ENCODE data around the gene RIMBP2.

The RIMBP2 gene

DNA sequence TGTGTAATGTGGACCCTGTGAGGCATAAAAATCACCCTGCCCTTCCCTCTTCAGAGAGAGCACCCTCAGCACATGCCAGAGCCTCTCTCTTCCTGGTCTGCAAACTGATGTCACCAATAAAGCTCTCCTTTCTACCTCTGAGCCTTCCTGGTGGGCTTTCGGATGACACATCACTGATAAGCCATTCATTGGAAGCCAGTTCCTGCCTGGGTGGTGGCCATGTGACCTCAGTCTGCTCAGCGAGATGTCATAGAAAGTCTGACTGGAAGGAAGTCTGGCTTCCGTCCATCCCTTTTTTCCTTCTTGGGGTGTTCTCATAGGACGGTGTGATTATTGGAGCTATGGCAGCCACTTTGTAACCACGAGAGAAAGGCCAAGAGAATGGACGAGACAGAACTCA, 282.7 kb downstream of the RIMBP2 start:
- DNase-seq, result no peak

DNA sequence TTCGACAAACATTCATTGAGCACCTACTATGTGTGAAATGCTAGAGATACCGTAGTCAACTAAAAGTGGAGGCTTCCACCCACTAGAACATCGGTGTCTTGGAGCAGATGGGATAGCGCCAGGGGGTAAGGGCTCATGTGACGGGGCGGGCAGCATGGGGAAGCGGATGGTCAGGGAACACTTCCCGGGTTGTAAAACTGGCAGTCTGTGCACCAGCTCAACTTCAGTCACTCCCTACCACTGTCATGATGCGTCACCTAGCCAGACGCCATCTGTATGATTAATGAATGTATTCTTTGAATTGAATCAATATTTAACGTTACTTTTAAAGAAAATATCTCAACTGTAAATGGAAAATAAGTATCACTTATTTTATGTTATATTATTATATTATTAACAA, 284.9 kb downstream of the RIMBP2 start:
- no peak for DNase-seq

DNA sequence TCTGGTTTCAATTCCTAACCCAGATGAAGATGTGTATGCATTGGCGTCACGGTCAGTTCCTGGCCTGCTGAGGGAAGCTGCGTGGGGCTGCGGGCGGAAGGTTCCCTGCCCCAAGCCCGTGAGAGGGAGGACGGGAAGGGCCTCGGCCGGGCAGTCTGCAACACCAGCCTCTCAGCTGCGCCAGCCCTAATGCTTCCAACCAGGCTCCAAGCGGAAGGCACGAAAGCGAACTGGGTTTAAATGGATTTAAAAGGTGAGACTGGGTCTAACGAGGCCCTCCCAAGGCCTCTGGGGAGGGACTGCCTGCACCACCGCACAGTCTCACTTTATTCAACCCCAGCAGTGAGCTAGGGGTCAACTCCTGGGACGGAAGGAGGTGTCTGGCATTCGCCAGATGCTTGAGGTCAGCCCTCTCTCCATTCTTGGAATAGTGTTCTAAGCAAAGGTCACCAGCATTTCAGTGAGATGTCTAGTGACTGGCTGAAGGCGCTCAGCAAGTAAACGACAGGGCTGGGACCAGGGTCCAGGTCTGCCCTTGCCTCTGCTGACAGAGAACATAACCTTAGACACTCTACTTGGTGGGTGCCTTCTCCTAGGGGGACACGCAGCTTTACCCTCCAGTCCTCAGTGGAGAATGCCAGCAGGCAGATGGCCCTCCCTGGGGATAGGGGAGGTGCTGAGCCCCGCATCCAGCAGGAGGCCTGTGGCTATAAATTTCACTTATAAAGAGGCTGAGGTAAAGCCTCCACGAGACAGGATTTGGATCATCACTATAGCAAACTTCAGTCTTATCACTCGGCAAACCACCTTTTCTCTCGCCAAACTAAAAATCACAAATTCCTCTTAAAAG, 286.2 kb downstream of the RIMBP2 start:
- DNase-seq, result no peak

DNA sequence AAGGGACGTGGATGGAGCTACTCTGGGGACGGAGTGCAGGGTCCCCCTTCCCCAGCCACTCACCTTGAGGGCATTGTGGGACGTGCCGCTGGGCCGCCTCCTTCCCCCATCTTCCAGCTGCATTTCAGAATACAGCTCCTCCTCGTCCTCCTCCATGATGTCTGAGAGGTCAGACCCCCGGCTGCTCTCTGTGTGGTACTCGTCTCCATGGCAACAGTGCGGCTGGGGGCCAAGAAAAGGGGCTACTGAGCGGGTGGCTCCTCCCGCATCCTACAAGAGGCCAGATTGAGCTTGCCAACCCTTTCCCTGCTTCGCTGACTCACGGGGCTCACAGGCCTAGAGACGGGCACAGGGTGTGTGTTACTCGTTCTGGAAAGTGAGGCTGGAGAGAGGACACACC, 288.0 kb downstream of the RIMBP2 start:
- no peak for DNase-seq

DNA sequence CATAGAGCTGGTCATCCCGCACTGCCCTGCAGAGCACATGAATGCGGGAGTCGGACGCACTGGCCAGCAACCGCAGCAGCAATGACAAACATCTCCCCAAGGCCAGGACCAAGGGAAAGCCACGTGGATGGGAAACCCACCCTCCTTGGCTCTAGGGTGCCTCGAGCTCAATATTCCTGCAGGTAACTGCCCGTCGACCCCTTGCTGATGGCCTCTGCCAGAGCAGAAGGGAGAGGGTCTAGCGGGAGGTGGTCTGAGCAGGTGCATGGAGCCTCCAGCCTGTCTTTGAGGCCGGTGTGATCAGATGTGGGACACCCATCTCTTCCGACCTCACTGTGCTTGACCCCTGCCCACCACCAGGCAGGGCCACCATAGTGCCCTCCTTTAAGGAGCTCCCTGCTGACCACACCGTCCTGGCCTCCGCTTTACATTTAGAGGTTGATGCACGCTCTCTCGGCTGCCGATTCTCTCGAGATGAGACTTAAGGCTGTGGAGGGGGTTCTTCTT, 288.7 kb downstream of the RIMBP2 start:
- DNase-seq, result no peak

DNA sequence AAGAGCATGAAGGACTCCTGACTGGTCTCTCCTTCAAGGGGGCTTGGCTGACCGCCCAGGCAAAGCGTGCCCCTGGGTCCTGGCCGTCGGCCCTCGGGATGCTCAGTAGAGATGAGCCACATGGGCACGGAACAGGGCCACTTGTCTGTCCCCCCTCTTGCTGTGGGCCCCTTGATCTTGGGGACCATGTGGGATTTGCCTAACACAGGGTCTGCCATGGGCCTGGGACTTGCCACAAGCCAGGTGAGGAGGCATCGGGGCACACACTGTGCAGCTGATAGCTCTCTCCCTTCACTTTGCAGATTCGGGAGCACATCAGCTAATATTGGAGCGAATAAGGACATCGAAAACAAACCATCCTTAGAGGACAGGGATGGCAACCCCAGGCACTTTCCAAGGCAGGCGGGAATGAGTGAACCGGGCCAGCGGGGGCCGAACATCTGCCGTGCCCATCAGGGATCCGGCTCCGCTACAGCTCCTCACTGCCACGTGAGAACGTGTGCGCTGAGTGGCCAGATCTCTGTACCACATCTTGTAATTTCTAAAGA, 290.3 kb downstream of the RIMBP2 start:
- DNase-seq, result no peak

DNA sequence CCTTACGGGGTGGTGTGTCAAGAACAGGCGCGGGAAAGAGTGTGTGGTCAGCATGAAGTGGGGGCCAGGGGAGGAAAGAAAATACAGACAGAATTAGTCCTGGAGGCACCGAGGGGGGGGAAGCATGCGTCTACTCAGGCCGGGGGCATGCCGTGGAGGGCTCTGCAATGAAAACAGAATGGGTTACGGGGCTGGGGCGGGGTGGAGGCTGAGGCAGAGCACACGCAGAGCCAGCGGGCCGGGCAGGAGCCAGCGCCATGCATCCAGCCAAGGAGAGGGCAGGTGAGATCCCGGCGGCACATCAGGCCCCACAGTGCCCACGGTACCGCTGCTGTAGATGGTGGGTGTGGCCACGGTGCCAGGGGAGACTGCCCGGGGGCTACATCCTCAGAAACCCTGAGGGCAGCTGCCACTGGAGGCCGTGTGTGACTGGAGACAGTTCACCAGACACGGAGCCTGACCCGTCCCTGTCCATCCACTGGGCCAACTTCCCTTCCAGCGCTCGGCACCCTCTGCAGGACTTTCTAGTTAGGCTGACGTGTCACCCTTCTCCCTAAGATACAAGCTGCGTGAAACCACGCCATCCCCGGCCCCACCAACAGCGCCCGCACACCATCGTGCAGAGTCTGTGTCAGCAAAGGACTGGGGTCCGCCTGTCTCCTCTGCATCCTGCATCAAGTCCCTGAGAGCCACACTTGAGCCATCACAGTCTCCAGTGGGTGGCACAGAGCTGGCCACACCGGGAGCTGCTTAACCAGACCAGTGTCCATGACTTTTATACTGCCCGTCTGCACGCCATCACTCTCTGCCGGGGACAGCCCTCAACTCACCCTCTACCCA, 291.0 kb downstream of the RIMBP2 start:
- DNase-seq, result no peak

DNA sequence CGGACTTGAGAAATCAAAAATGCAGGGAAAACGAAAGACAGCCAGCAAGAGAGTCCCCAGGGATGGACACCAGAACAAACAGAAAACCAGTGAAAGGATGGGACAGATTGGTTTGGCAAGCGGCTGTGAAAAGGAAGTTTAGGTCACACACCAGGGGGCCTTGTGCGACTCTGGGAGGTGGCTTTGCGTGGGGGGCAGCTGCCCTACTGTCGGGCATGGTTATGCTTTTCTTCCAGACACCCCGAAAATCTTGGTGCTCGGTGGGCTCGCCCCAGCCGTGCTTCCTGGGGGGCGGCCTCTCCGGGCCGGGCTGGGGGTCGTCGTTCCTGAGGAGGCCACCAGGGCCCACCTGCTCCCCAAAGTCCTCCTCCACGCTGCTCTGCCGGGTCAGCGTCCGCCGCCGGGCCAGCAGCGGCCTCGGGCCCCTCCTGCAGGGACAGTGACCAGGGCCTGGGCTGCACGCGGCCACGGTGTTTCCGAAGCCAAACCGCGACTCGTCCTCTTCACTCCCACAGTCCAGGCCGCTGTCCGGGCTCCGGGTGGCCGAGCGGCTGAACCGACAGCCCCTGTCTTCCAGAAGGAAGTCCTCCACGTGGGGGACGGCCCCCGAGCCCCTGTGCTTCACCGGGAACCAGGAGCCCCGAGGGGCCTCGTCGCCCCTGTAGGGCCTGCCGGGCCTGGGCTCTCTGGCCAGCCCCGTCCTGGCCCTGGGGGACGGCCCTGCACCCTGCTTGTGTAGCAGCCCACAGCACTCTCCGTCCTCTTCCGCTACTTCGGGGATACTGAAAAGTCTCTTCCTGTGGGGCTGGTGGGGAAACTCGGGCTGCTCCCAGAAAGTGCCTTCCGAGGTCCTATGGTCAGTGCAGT, 291.9 kb downstream of the RIMBP2 start:
- no peak for DNase-seq

DNA sequence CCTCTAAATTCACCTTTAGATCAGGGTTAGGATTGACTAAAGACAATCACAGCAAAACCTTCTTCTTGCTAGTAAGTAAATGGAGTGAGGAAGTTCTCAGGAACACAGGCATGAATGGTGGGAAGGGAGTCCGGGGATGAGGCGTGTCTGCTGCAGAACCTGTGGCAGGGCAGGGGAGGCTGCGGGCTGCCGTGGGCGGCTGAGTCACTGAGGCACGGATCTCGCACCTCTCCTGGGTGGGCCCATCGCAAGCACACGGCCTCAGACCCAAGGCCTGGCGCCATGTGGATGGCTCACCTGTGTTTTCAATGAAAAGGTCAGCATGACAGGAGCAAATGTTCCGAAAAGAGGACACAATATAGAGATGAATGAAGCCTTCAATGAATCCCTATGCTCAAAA, 293.0 kb downstream of the RIMBP2 start:
- DNase-seq, result no peak

DNA sequence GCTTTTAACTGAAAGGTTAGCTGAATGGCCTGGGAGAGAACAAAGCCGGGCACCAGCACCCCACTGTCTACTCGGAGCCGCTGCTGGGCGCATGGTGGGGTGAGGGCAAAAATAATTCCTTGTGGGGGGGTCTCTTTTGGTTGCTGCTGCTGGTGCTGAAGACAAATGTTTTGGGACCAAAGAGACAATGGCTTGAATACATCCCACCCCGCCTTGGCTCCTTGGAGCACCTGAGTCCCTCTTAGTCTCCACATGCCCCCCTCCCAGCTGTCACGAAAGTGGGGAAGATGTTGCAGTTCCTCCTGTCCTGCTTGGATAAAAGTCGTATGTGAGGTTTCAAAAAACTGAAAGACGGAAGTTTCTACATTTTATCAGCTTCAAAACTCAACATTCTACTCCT, 293.4 kb downstream of the RIMBP2 start:
- no peak for DNase-seq

DNA sequence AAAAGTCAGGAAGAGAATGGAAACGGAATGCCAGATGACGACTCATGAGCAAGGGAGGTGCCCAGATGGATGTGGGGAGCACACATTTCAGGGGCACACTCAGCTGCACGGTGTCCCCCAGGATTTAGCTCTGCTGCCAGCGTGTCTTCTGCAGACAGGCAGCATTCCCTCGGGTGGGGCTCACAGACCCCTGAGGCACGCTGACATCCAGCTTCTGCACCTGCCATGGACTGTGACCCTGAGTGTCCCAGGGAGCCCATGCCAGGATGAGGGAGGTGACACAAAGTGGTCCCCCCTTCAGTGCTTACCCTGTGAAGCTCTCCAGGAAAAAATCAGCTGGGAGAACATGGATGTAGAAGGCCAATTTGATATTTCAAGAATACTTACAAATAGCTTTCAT, 294.2 kb downstream of the RIMBP2 start:
- DNase-seq, result no peak

DNA sequence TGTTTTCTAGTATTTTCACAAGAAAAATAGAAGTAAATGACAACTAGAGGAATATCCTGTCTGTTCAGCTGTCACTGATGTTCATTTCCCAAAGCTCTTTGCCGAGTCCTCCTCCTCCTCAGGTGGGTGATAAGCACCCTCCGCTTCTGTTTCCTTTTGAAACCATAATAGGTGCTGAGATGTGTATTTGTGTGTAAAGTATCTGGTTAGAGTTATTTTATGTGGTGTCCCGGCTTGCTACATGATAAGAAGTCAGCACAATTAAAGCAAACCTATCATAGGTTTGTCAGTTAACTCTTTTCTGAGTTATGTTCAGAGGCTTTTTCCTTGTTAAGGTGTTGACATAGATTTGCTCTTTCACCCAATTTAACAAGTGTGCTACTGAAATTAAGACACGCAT, 296.0 kb downstream of the RIMBP2 start:
- no peak for DNase-seq

DNA sequence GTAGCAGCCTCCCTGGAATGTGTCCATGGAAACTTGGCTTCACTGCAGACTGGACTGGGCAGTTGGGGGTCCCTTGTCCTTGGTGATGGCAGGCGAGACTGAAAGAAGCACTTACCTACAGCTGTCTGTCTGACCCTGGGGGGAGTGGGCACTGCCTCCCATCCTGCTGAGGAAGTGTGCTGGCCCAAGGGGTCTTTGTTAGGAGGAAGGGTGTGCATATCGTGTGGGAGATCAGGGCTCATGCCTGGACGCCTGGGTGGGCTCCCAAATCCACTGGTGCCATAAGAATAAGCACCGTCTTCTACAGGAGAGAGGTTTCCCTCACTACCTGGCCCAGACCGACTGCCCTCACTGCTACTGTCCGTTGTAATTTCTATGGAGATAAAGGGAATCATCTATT, 297.0 kb downstream of the RIMBP2 start:
- DNase-seq, result no peak

DNA sequence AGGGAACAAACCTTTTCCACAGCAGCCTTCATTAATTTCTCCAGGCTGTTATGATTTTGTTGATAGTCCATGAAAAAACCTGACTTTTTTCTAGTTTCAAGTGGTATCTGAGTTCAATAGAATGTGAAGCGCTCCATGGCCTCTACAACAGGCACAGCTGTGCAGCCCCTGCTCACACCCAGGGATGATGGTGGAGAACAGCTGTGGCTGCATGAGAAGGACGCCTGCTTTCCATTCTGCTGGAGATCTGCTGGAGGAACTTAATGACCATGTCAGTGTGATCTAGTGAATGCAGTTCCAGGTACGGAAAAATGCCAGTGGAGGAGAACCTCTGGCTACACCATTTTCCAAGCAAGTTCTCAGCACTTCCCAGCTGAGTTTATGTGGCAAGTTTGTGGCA, 297.8 kb downstream of the RIMBP2 start:
- no peak for DNase-seq

DNA sequence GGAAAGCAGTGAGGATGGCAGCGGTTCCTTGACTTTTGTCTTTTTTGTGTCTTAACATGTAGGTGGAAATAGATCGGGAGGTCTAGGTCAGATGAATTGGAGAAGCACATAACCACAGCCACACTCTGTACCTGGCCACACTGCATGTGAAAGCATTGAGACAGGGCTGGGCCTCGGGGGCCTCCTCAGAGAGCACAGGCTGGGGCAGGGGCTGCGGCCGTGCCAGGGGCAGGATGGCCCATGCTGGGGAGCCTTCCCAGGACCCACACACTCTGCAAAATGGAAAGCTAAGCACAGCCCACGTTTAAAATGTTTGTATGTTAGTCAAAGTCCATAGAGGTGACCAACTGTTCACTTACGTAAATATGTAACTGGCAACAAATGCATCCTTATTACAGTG, 301.7 kb downstream of the RIMBP2 start:
- no peak for DNase-seq

DNA sequence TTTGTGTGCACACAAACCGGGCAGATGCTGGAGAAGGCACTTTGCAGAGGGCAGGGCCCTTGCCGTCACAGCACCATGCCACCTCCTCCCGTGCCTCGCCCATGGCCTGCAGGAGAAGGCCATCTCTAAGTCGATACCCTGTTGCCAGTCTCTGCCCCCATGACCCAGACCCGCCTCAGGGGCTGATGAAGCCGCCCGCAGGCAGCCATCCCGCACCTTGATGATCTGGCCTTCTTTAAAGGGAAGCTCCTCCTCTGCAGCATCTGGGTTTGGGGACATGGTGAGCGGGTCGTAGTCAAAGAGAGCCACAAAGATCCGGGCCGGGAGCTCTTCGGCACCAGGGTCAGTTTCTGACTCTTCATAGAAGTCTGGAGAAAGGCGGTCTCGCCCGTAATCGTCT, 302.2 kb downstream of the RIMBP2 start:
- DNase-seq, result no peak

DNA sequence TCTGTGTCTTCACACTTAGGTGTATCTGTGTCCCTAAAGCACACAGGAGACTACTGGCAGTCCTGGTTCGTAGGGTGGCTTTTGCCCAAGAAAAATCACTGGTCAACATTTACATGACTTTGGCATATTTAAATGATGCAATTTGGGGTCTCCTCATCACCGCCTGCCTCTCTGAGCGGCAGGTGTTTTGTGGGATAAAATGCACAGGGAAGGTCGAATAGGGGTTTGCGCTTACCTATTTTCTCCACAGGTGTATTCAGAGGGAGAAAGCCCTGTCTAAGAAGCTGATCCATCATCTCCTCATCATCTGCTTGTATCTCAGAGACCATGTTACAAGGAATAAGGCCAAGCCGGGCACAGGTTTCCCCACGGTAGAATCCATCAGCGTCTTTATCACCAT, 303.7 kb downstream of the RIMBP2 start:
- no peak for DNase-seq

DNA sequence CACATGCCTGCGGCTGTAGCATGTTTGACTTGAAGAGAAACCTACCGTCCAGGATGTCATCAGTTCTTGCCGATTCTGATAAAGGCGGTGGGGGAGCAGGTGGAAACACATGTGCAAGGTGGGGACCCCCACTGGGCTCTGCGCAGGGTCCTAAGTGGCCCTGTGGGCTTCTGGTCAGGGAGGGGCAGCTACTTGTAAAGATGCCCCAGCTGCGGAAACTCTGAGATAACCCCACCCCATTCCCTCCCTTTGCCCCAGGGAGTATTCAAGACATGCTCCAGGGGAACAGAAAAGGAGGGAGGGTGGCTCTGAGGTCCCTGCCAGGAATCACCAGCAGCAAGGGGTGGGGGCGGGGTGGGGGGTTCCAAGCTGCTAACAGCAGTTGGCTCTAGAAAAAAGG, 310.8 kb downstream of the RIMBP2 start:
- DNase-seq, result no peak

DNA sequence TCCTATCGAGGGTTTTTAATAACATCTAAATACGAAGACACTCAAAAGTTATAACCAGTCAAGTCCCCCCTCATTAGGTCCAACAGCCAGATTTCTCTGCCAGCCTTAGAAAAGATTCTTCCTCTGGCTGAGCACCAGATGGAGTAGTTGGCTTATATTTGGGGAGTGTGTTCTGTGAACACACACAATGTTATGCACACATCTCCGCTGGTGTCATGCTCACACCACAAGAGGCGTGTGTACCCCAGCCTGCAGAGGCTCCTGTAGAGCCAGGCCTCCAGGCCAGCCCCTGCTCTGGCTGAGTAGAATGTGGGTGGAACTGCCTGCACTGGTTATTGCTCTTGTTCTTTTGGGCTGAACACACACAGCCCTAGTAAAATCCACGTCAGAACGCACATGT, 314.4 kb downstream of the RIMBP2 start:
- no peak for DNase-seq

DNA sequence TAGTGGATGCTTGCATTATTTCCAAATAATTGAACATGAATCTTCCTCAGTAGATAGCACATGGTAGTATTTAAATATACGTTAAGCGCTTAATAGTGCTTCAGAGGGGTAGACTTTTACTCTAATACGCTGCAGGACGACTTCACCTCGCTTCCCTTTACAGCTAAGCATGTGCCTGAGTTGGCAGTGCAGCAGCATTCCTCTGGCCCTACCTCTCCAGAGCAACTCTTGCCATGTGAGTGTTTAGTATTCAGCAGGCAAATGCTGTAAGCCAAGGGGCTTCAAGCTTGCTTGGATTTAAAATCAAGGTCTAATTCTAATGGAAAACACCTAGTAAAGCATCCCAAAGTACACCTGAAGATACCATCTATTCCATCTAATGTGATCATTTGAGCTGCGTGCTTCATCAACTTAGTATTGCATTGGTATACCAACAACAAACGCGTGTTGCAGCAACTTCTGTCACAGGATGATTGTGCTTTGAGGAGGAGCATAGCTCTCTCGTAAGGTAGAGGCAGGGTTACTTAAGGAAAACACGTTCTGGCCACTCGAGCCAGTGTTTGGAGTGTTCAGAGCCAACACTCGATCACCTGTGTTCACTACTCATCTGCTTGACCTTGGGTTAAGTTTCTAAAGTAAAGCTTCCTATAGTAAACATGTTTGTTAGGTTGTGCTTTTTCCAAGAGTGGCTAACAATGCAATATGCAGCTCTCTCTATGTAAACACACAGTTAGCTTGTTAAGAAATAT, 317.8 kb downstream of the RIMBP2 start:
- no peak for DNase-seq

DNA sequence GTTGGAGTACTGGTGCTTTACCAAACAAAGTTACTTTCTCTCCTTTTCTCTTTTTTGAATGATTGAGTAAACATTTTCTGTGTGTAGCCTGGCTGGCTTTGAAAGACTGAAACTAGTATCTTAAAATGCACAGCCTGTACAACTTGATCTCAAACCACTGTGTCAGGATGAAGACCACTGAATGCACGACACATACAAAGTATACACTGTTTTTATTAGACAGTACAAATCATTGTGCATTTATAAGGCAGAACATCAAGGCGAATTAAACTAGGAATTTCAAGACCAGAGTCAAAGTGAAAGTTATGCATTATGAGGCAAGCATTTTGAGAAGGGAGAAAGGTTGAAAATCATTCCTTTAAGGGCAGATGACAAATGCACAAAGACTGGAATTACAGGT, 319.4 kb downstream of the RIMBP2 start:
- DNase-seq, result no peak

DNA sequence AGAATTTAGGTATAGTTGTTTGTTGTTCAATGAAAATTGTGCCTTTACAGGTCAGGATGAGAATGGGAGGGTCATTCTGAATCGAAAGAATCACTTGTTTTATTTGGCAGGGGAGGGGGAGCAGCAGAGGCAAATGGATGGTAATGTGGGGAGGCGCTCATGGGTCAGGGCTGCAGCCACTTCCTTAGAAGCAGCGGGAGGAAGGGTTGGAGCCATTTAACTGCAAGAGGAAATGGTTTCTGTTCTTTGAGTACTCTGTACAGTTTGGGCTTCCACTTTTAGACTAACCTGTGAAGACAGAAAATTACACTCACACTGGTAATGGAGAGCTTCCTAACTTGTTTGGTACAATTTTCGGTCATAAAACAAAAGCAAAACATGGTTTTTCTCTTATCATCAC, 321.2 kb downstream of the RIMBP2 start:
- DNase-seq, result no peak
